Right lobe of liver (tissue), 4 donors: ENCODE results near the gene CCNI2.

ENCODE experiments used
- POLR2A ChIP-seq: fragments of 450-650 bp; IDR thresholded peaks from one replicate; pipeline ENCODE4 v1.6.1; 2017; ENCODE audit warnings: antibody characterized with exemption, mild to moderate bottlenecking
- TF ChIP-seq, protein P1 (sequence below), 4 donors: fragments of 200-600 bp in 3 of 4; fragments of 450-650 bp in 1 of 4; IDR thresholded peaks; one replicate each; pipeline versions ENCODE4 v1.5.1 to v1.8.0; 2016 to 2022; ENCODE audit warnings: antibody characterized with exemption in 4 of 4, mild to moderate bottlenecking in 2 of 4
- donor health status: DM: no; HTN: no; CAD: no.
- donor health status: DM: no; HTN: no; CAD: no.
- donor health status: DM: no; HTN: yes; CAD: no.

GRCh38 chr5:132756542-132756941 lies 9.3 kb downstream of the CCNI2 start:
- TF ChIP-seq, protein P1, sequence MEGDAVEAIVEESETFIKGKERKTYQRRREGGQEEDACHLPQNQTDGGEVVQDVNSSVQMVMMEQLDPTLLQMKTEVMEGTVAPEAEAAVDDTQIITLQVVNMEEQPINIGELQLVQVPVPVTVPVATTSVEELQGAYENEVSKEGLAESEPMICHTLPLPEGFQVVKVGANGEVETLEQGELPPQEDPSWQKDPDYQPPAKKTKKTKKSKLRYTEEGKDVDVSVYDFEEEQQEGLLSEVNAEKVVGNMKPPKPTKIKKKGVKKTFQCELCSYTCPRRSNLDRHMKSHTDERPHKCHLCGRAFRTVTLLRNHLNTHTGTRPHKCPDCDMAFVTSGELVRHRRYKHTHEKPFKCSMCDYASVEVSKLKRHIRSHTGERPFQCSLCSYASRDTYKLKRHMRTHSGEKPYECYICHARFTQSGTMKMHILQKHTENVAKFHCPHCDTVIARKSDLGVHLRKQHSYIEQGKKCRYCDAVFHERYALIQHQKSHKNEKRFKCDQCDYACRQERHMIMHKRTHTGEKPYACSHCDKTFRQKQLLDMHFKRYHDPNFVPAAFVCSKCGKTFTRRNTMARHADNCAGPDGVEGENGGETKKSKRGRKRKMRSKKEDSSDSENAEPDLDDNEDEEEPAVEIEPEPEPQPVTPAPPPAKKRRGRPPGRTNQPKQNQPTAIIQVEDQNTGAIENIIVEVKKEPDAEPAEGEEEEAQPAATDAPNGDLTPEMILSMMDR (IDR thresholded peaks at IDR 0.05), result no peak
- TF ChIP-seq POLR2A, result no peak
